Fibroblast of villous mesenchyme (primary cell): ENCODE data around the gene ITGA11. TPM values are rescaled to one million over a fixed set of nuclear protein-coding genes. Genes with fewer than 3 reads are reported as not detected.

Source experiments
- DNase-seq: peaks from one replicate; pipeline ENCODE4 v3.0.0-alpha.2; 2010; ENCODE audit warnings: low read depth
- H3K4me3 ChIP-seq: 2 replicates; pipeline ENCODE4 v1.5.1; 2011; ENCODE audit warnings: low read depth, mild to moderate bottlenecking, low read length
- total RNA-seq: library from RNA; depleted of rRNA; stranded (reverse); fragments of >200 nt; gene quantifications from 2 replicates; pipeline ENCODE4 v1.2.3, GENCODE V29; 2012
- TF ChIP-seq, protein P1 (sequence below): IDR thresholded peaks from 2 replicates; pipeline ENCODE4 v1.5.1; 2012; ENCODE audit warnings: low read depth, mild to moderate bottlenecking, low read length; ENCODE audit not compliant: insufficient read depth

The ITGA11 gene
- total RNA-seq, 1 donor = 87.7 TPM

DNA sequence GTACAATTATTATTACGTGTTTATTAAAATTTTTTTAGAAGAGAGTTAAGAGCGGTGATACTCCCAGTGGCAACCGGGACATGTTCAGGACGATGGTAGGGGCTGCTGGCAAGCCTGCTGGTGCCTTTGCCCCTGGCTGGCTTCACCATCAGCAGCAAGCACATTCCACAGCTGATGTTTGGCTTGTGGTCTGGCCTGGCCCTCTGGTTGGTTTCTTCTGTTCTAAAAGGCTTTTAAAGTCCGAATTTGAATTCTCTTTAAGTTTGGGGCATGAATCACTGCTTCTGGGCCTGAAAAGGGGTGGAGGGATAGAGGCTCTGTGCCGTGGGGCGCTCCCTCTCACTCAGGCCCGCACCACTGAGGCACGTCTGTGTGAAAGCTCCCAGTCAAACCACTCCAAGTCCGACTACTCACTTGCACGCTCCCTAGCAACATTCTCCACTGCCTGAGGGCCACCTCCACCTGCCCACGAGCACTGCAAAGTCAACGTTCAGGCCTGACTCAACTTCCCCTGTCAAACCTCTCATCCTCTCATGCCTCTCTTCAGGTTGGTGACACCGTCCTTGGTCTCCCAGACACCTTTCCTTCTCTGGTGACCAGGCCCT lies 10.1 kb downstream of the ITGA11 start:
- no peak for DNase-seq
- TF ChIP-seq, protein P1, sequence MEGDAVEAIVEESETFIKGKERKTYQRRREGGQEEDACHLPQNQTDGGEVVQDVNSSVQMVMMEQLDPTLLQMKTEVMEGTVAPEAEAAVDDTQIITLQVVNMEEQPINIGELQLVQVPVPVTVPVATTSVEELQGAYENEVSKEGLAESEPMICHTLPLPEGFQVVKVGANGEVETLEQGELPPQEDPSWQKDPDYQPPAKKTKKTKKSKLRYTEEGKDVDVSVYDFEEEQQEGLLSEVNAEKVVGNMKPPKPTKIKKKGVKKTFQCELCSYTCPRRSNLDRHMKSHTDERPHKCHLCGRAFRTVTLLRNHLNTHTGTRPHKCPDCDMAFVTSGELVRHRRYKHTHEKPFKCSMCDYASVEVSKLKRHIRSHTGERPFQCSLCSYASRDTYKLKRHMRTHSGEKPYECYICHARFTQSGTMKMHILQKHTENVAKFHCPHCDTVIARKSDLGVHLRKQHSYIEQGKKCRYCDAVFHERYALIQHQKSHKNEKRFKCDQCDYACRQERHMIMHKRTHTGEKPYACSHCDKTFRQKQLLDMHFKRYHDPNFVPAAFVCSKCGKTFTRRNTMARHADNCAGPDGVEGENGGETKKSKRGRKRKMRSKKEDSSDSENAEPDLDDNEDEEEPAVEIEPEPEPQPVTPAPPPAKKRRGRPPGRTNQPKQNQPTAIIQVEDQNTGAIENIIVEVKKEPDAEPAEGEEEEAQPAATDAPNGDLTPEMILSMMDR = no peak
- no peak overlapping the region for H3K4me3 ChIP-seq

DNA sequence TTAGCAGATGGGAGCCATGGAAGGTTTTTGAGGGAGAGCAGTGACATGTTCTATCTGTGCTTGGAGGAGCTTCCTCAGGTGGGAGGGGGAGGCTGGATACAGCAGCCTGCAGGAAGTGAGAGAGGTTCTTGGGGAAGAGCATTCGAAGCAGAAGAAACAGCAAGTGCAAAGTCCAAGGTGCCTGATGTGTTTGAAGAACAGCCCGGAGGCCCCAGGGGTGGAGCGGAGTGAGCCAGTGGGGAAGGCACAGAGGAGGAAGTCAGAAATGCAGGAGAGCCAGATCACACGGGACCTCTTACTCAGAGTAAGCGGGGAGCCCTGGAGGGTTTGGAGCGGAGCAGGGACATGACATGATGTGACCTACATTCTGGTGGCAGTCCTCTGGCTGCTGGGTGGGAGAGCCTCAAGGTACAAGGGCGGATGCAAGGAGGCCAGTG lies 10.8 kb downstream of the ITGA11 start:
- no peak for DNase-seq
- H3K4me3 ChIP-seq = no peak overlapping the region
- TF ChIP-seq, protein P1 = no peak

DNA sequence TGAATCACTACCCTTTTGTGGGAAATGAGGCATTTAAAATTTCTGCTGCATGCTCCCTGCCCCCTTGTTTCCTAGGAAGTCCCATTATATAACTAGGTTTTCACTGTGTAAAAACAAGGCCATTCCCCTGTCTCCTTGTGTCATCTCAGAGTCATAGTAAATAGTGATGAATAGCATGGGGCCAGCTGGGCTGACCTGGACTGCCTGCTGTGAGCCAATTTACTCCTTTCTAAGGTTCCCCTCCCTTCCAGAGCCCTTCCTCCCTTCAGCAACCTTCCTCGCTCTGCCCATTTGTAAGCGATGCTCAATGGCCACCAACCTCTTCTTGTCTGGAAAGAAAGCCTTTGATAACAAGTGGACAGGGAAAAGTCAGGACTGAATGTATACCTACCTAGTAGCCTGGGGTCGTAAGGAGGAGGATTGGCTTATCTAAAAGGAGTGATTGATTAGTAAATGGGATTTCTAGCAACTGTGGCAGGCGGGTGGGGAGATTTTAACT lies 11.7 kb downstream of the ITGA11 start:
- TF ChIP-seq, protein P1 = no peak
- DNase-seq = no peak
- H3K4me3 ChIP-seq = no peak overlapping the region

DNA sequence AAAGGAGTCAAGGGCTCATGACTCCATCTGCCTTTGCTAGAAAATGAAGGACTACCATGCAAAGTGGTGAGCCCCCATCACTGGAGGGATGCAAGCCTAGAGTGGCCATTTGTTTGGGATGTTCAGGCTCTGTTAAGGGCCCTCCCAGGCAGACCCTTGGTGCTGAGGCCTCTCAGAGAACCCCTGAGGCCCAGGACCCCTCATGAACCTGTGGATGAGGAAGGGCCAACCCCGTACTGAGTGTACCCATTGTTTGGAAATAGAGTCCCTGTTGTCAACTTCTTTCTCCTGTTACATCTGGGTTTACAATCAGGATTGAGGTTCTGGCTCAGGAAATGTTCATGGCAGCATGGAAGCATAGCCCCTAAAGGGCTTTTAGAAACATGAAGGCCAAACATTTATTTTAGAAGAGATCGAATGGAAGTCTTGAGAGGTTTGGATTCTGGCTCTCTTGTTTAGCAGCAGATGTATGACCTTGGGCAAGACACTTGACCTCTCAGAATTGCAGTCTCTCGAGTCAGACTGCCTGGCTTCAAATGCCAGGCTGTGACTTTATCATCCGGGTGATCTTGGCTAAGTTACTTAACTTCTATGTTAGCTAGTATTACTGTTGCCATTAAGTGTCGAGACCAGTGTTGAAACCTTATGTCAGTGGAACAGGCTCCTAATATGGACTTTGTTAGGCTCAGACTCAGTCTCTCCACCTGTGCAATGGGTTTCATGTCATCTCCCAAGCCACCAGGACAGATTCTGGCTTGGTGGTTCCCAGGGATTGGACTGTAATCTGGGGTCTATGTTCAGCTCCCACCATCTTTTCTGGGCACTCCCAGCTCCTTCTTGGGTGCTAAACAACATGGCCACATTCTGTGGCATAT lies 12.4 kb downstream of the ITGA11 start:
- no peak for DNase-seq
- TF ChIP-seq, protein P1 = no peak
- no peak overlapping the region for H3K4me3 ChIP-seq

DNA sequence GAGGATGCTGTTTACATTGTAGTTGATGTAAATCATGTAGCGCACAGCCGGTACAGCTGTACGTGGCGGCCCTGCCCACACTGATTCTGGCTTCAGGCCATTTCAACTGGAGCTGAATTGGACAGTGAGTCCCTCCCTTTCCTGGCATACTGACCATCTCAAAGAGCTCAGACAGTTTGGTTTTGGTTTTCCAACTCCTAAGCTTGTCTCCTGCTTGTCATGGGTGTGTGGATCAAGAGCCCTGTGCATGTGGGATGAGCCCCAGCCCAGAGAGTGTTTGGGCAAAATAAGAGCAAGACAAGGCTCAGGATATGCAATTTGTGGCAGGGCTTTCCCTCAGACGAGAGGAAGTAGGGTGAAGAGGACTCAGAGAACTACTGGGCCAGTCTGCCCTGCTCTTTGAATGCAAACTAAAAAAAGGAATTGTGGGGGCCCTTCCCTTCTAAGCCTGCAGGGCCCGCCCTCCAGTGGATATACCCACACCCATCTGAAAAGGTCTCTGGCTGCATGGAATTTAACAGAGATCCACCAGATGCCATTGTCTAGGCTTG lies 13.3 kb downstream of the ITGA11 start:
- H3K4me3 ChIP-seq = no peak overlapping the region
- TF ChIP-seq, protein P1 = no peak
- DNase-seq = peak; percentile 91

DNA sequence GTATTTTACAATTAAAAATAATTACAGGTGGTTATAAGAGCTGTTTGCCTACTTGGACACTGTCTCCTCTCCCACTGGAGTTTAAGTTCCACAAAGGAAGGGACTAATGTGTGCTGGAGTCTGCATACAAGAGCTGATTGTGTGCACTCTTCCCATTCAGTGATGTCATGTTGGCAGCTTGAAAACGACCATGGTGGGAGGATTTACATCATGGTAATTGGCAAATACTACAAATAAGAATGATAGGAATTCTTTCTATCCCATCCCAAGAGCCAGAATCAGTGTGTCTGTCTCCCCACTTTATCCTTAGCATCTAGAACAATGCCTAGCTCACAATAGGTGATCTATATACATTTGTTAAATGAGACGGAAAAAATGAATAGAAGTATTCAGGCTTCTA lies 14.1 kb downstream of the ITGA11 start:
- TF ChIP-seq, protein P1 = no peak
- H3K4me3 ChIP-seq = no peak overlapping the region
- no peak for DNase-seq
